NCI-H2107 treated with DMSO at 0.1 percent for 48 hours (cell line): ENCODE data around the gene GMEB2.
"Not testable (repeated sequence)": the region's sequence is repeated elsewhere in the genome, so short reads cannot be mapped to it uniquely, and the experiment has no call there.

ENCODE experiments used
- DNase-seq: peaks from one replicate; lab custom pipeline; 2025; ENCODE audit not compliant: unreplicated experiment; lab: John Stamatoyannopoulos, UW

The GMEB2 gene

GRCh38 chr20:63573647-63574131 lies 53.2 kb downstream of the GMEB2 start:
- DNase-seq, result no peak

GRCh38 chr20:63572788-63573646 lies 53.9 kb downstream of the GMEB2 start:
- DNase-seq, result no peak

DNA sequence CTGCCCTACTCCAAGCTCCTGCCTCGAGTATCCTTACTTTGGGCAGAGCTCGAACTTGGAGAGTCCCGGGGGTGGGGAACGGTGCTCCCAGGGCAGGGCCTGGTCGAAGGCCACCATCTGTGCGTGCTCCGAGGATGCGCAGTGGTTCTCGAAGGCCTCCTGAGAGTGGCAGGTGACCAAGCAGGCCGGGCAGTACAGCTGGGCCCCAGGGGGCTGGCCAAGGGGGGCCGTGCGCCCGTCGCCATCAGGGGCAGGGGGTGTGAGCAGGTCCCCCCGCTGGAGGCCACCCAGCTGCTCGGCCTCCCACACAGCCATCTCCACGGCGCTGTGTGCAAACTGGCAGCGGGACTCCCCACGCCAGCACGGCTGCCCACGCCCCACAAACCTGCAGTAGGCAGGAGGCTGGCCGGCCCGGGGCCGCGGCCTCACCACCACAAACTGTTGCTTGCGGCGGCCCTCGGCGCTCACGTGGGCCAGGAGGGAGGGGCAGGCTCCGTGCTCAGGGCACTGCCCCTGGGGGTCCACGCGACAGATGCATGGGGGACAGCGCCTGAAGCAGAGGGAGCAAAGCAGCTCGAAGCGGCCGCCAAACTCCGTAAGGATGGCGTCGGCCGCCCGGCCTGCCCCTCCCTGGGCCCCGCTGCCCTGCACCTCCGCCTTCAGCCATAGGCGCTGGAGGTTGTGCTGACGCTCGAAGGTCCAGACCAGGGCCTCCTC lies 54.7 kb downstream of the GMEB2 start:
- DNase-seq, result no peak

DNA sequence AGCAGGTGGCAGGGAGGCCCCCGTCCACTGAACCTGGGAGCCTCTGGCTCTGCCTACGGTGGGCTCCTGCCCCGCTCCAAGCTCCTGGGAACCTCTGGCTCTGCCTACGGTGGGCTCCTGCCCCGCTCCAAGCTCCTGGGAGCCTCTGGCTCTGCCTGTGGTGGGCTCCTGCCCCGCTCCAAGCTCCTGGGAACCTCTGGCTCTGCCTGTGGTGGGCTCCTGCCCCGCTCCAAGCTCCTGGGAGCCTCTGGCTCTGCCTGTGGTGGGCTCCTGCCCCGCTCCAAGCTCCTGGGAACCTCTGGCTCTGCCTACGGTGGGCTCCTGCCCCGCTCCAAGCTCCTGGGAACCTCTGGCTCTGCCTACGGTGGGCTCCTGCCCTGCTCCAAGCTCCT lies 55.8 kb downstream of the GMEB2 start:
- DNase-seq, result not testable (repeated sequence)

DNA sequence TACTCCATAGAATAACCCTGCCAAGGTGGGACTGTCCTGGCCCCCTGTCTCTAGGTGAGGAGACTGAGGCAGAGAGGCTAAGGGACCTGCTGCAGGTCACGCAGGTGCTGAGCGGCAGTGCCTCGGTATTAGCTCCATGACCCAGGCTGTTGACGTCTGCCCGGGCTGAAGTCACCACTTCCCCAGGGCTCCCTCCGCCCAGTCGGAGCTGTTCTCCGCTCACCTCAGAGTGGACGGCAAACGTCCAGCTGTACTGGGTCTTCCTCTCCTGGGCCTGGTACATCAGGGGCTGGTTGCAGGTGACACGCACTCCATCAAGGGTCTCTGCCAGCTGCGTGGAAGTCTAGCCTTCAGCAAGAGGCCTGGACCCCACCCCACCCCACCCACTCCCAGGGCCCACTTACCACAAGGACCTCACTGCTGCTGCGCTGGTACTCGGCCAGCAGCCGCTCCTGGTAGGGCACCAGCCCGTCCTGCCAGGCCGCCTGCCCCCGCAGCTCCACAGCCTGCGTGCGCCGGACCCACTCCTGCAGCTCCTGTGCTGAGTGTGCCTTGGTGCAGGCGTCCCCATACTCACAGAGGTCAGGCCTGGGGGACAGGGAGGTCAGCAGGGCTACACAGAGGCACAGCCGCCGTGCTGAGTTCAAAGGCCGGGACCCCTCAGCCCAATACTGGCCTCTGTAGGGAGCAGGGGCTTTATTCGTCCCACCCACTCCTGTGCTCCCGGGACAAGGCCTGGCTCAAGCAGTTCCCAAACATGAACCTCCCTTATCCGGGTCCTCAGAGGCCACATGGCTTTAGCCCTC lies 56.4 kb downstream of the GMEB2 start:
- no peak for DNase-seq

DNA sequence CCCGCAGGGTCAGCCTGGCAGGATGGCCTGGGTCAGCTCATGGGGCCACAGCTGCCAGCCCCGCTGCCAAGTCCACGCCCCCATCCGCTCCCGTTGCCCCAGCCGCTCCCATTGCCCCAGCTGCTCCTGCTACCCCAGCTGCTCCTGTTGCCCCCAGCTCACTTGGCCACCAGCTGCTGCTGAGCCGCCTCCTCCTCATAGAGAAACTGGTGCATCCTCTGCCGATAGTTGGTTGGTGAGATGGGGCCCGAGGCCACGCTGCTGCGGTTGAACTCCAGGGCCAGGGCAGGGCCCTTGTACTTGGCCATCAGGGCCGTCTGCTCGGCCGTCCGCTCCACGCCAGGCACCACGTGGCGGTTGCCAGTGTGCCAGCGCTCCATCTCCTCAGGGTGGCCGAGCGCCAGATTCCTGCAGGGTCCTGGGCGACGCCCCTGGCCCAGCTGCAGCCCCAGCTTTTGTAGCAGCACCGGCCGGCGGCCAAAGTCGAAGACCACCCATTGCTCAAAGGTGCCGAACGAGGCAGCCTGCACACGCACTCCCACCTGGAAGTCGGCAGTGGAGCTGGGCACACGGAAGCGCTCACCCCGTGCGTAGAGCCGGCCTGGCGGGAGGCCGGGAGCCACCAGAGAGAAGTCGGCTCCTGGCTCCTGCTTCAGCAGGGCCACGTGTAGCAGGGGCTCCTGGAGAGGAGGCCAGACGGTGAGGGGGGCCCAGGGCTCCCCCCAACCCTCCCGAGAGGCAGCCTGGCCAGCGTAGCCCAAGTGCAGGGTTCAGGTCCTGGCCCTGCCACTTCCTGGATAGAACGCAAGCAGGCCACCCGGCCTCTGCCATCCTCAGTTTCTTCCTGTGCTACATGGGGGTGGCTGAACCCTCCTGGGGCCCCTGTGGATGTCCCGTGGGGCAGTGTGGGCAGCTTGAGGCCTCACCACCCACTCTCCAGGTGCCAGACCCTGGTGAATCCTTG lies 57.6 kb downstream of the GMEB2 start:
- no peak for DNase-seq

GRCh38 chr20:63568170-63568981 lies 58.5 kb downstream of the GMEB2 start:
- DNase-seq, result no peak

DNA sequence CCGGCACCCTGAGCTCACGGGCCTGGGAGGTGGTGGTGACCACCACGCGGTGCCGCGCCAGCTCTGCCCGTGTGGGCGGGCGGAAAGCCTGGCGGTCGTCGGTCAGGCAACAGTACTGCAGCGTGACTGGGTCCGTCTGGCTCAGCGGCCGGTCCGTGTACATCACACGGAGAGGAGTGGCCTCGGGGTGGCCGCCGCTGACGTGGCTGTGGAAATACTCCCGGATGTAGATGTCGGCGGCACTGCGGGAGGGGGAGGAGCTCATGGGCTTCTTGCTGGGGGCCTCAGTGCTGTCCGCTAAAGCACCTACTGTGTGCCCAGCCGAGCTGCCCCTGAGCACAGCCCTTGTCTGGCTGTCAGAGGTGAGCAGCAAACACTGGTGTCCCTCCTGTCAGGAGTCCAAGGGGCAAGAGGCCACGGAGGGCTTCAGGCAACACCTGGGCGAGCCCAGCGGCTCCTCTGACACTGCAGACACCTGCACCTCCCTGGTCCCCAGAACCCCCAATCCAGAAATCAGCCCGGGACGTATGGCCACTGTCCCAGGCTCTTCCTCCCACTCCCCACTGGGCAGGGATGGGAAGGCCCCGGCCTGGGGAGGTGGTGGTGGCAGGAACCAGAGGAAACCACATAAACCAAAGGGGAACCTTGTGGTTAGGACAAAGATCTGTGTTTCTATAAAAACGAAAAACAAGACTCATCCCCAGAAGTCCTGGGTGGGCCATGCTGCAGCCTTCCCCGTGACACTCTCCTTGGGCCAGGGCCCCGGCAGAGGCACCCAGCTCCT lies 59.3 kb downstream of the GMEB2 start:
- DNase-seq, result no peak

DNA sequence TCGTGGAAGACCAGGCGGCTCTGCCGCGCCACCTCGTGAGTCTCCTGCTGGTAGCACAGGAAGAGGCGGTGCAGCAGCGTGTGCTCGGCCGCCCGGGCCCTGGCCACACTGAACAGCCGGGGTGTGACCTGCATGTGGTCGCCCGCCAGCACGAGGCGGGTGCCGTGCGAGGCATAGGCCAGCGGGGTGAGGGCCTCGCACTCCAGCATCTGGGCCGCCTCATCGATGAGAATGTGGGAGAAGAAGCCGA lies 59.8 kb downstream of the GMEB2 start:
- DNase-seq, result no peak

- DNase-seq, result no peak
Observed at GRCh38 chr20:63566395-63567135, 60.3 kb downstream of the GMEB2 start.

GRCh38 chr20:63565699-63566335 lies 61.1 kb downstream of the GMEB2 start:
- DNase-seq, result no peak

DNA sequence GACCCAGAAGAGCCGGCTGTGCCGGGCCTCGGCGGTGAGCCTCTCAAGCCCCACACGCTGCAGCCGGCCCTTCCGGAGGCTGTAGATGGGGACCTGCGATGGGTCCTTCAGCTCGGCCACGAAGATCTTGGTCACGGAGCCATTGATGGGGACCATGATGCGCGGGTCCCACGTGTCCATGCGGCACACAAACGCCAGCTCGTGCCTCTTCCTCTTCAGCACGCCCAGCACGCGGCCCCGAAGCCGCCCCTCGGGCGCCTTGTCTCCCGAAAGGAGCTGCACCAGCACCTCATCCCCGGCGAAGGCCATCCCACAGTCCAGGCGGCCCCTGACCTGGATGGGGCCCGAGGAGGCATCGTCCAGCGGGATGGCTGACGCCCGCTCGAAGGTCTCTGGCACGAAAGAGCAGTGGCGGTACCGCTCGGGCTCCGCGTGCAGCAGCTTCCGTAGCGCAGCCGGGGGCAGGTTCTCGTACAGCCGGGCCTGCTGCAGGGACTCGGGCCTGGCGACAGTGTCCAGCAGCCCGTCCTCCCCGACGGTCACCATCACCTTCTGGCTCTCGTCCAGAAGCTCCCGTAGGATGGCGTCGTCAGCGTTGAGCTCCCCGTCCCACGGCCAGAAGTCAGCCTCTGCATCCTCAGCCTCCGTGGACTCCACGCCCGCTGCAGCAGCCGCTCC lies 61.7 kb downstream of the GMEB2 start:
- no peak for DNase-seq

GRCh38 chr20:63564036-63564810 lies 62.7 kb downstream of the GMEB2 start:
- no peak for DNase-seq

DNA sequence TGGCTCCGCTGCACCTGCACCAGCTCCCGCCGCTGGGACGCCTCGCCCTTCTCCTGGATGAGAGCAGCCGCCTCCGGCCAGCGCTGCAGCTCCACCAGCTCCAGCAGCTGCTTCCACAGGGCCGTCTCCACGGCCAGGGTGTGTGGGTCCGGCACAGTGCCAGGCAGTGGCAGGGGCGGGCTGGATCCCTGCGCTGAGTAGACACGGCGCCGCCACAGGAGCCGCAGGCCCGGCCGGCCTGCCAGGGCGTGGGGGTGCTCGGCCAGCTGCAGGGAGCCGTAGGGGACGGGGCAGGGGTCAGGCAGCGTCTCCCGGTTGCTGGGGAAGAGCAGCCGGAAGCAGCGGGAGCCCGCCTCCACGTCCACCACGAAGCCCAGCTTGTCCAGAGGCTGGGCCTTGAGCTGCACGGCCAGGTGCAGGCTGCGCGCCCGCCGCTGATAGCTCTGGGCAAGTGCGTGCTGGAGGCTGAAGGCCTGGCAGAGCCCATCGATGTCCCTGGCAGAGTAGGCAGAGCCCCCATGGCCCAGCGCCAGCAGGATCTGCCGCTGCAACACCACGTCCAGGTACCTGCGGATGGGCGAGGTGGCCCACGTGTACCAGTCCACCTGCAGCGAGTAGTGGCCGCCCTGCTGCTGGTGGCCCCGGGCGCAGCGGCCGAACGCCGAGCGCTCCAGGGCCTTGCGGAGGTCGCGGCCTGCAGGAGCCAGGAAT lies 63.5 kb downstream of the GMEB2 start:
- no peak for DNase-seq

GRCh38 chr20:63562461-63563224 lies 64.3 kb downstream of the GMEB2 start:
- DNase-seq, result no peak
